Upper lobe of left lung (tissue), 4 donors: Measurements from ENCODE around the gene DPP4.

Source experiments
- EP300 ChIP-seq, 4 donors: sonication (generic); formaldehyde crosslinking; IDR thresholded peaks; one replicate each; pipeline ENCODE4 v1.5.1; 2017; ENCODE audit warnings: antibody characterized with exemption in 4 of 4, control low read depth in 2 of 4
- POLR2A ChIP-seq, 4 donors: fragments of 450-650 bp; IDR thresholded peaks; one replicate each; pipeline ENCODE4 v1.5.1; 2016 to 2017; ENCODE audit warnings: antibody characterized with exemption in 4 of 4, mild to moderate bottlenecking in 2 of 4
- POLR2AphosphoS5 ChIP-seq, 2 donors: sonication (generic); formaldehyde crosslinking; IDR thresholded peaks; one replicate each; pipeline ENCODE4 v1.5.1; 2017; ENCODE audit warnings: antibody characterized with exemption in 2 of 2
- TF ChIP-seq, protein P1 (sequence below), 6 experiments: fragments of 450-650 bp in 4 of 6; fragments of 200-600 bp in 2 of 6; sonication (generic) in 2 of 6; IDR thresholded peaks; one replicate each; pipeline ENCODE4 v1.5.1; 2016 to 2019; ENCODE audit warnings: antibody characterized with exemption in 6 of 6

DNA sequence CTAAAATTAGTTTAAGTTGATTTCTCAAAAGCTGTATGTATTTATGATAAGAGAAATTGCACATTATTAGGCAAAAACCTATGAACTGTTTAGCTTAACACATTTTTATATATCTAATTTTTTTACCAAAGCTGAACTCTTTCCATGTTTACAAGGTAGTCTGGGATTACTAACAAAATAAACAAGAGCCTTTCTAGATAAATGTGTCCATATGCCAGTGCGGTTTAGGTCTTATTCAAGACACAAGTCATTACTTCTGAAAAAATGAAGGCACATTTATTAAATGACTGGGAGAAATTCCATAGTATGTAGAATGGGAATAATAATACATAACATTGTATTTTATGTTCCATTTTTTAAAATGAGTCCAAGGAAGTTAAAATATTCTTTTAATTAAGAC lies 82.0 kb downstream of the DPP4 start:
- TF ChIP-seq, protein P1, sequence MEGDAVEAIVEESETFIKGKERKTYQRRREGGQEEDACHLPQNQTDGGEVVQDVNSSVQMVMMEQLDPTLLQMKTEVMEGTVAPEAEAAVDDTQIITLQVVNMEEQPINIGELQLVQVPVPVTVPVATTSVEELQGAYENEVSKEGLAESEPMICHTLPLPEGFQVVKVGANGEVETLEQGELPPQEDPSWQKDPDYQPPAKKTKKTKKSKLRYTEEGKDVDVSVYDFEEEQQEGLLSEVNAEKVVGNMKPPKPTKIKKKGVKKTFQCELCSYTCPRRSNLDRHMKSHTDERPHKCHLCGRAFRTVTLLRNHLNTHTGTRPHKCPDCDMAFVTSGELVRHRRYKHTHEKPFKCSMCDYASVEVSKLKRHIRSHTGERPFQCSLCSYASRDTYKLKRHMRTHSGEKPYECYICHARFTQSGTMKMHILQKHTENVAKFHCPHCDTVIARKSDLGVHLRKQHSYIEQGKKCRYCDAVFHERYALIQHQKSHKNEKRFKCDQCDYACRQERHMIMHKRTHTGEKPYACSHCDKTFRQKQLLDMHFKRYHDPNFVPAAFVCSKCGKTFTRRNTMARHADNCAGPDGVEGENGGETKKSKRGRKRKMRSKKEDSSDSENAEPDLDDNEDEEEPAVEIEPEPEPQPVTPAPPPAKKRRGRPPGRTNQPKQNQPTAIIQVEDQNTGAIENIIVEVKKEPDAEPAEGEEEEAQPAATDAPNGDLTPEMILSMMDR (IDR thresholded peaks at IDR 0.05) = no peak
- no peak for TF ChIP-seq EP300 (IDR thresholded peaks at IDR 0.05)
- no peak for TF ChIP-seq POLR2AphosphoS5 (IDR thresholded peaks at IDR 0.05)
- no peak for TF ChIP-seq POLR2A (IDR thresholded peaks at IDR 0.05)
